Activated CD8-positive, alpha-beta memory T cell treated with anti-CD3 and anti-CD28 coated beads, Interleukin-2, amount 50 U/mL, for 48 hours (primary cell): ENCODE results near the gene CDK11A.
"Not testable (repeated sequence)": the region's sequence is repeated elsewhere in the genome, so short reads cannot be mapped to it uniquely, and the experiment has no call there.

Source experiments
- DNase-seq: peaks from one replicate; pipeline ENCODE4 v3.0.0-alpha.2; 2020

The CDK11A gene

GRCh38 chr1:1662392-1662791 is 61.8 kb downstream of the CDK11A start:
- not testable (repeated sequence) for DNase-seq

GRCh38 chr1:1658583-1659549 is 65.3 kb downstream of the CDK11A start, which contains the start of gene CDK11B:
TSS of gene CDK11B (minus strand) at chr1:1659004. CDS start at chr1:1657485, 1,519 bp downstream.
- peak; percentile 99 for DNase-seq
